Testis (tissue), 2 donors: Measurements from ENCODE around the gene BCAR3.

Experiments used
- CTCF ChIP-seq, 3 experiments: fragments of 450-650 bp in 2 of 3; fragments of 200-600 bp in 1 of 3; sonication (generic) in 1 of 3; IDR thresholded peaks; one replicate each; pipeline ENCODE4 v1.5.1; 2016 to 2019; ENCODE audit warnings: antibody characterized with exemption in 3 of 3, mild to moderate bottlenecking in 2 of 3, moderate library complexity in 1 of 3
- POLR2A ChIP-seq: fragments of 450-650 bp; IDR thresholded peaks from one replicate; pipeline ENCODE4 v1.6.1; 2017; ENCODE audit warnings: antibody characterized with exemption, mild to moderate bottlenecking, moderate library complexity

DNA sequence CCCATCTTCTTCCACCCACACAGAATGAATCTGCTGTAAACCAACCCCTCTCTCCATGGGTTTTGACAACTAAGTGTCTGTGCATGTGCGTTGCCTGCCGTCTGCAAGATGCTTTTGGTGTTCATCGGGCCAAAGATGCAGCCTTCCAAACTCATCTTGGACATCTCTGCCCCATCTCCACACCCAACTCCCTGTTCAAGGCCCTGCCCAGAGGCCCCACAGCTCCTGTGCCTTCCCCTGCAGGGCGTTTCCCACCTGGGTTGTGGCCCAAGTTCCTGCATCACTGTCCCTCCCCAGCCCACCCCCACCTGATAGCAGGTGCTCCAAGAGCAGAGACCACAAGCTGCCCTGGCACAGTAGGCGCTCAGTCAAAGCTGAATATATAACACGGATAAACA is 103.2 kb downstream of the BCAR3 start:
- no peak for TF ChIP-seq POLR2A
- no peak for TF ChIP-seq CTCF (IDR thresholded peaks at IDR 0.05)
